GM23338 (cell line): Measurements from ENCODE around the gene CCDC57. TPM values are rescaled to one million over a fixed set of nuclear protein-coding genes. Genes with fewer than 3 reads are reported as not detected.

Source experiments
- ATAC-seq: fragments of 200-7000 bp; cut with Tn5 transposase; 3 replicates; pipeline ENCODE4 v1.9.1; 2020
- DNase-seq: peaks from one replicate; pipeline ENCODE4 v3.0.0-alpha.2; 2015; ENCODE audit warnings: low spot score
- H2AFZ ChIP-seq: fragments of 200-600 bp; sonication (generic); 2 replicates; pipeline ENCODE4 v1.8.0; 2016; ENCODE audit warnings: antibody characterized with exemption, mild to moderate bottlenecking, moderate library complexity
- H3F3A ChIP-seq: fragments of 200-600 bp; sonication (generic); replicated peaks from 2 replicates; pipeline ENCODE4 v1.8.0; 2017; ENCODE audit warnings: antibody characterized with exemption, mixed run types, low read depth
- H3K27ac ChIP-seq: fragments of 200-600 bp; sonication (generic); 2 replicates; pipeline ENCODE4 v1.6.1; 2016; ENCODE audit warnings: low read depth
- H3K27me3 ChIP-seq: fragments of 200-600 bp; sonication (generic); 2 replicates; pipeline ENCODE4 v1.8.0; 2016; ENCODE audit warnings: mild to moderate bottlenecking, mixed run types, moderate library complexity; ENCODE audit not compliant: insufficient read depth
- H3K36me3 ChIP-seq: fragments of 200-600 bp; sonication (generic); 2 replicates; pipeline ENCODE4 v1.8.0; 2016; ENCODE audit warnings: mild to moderate bottlenecking; ENCODE audit not compliant: insufficient read depth
- H3K4me1 ChIP-seq: fragments of 200-600 bp; sonication (generic); 2 replicates; pipeline ENCODE4 v1.8.0; 2016; ENCODE audit warnings: mild to moderate bottlenecking, moderate library complexity; ENCODE audit not compliant: insufficient read depth
- H3K4me2 ChIP-seq: fragments of 200-600 bp; sonication (generic); 2 replicates; pipeline ENCODE4 v1.7.1; 2017; ENCODE audit warnings: mixed run types
- H3K4me3 ChIP-seq: fragments of 200-600 bp; sonication (generic); 2 replicates; pipeline ENCODE4 v1.6.1; 2016; ENCODE audit warnings: mixed run types
- H3K79me2 ChIP-seq: fragments of 200-600 bp; sonication (generic); replicated peaks from 2 replicates; pipeline ENCODE4 v1.8.0; 2017; ENCODE audit warnings: mild to moderate bottlenecking; ENCODE audit not compliant: insufficient read depth
- H3K9me2 ChIP-seq: fragments of 200-600 bp; sonication (generic); 2 replicates; pipeline ENCODE4 v1.8.0; 2017; ENCODE audit not compliant: insufficient read depth
- H4K20me1 ChIP-seq: fragments of 200-600 bp; sonication (generic); replicated peaks from 2 replicates; pipeline ENCODE4 v1.8.0; 2017; ENCODE audit warnings: mild to moderate bottlenecking; ENCODE audit not compliant: insufficient read depth
- H3K27ac Mint-ChIP-seq: 2 replicates; pipeline ENCODE4 v1.8.0; 2020; ENCODE audit warnings: inconsistent platforms, mild to moderate bottlenecking, moderate library complexity, mixed read lengths
- H3K27me3 Mint-ChIP-seq: 3 replicates; pipeline ENCODE4 v1.8.0; 2022; ENCODE audit warnings: low read depth, mild to moderate bottlenecking, moderate library complexity, mixed read lengths, inconsistent platforms; ENCODE audit not compliant: insufficient read depth, poor library complexity
- H3K36me3 Mint-ChIP-seq: 3 replicates; pipeline ENCODE4 v1.8.0; 2021; ENCODE audit warnings: low read depth, mild to moderate bottlenecking, inconsistent platforms, moderate library complexity, mixed read lengths
- H3K4me1 Mint-ChIP-seq: 3 replicates; pipeline ENCODE4 v1.8.0; 2020; ENCODE audit warnings: mild to moderate bottlenecking, inconsistent platforms, mixed read lengths
- H3K4me3 Mint-ChIP-seq: 3 replicates; pipeline ENCODE4 v1.8.0; 2021; ENCODE audit warnings: moderate library complexity, mild to moderate bottlenecking, inconsistent platforms, mixed read lengths
- H3K9me3 Mint-ChIP-seq: 3 replicates; pipeline ENCODE4 v1.8.0; 2020; ENCODE audit warnings: moderate library complexity, mild to moderate bottlenecking, inconsistent platforms, mixed read lengths
- CREB1 ChIP-seq: fragments of 250-450 bp; sonication (Bioruptor Pico); IDR thresholded peaks from 2 replicates; pipeline ENCODE4 v1.5.0; 2020; ENCODE audit warnings: low read depth, mild to moderate bottlenecking, moderate library complexity
- CTCF ChIP-seq, 2 experiments: fragments of 200-600 bp in 1 of 2; sonication (generic) in 1 of 2; conservative IDR thresholded peaks; 2 replicates each; pipeline versions ENCODE4 v1.5.1 to v1.6.1; 2016 to 2017; ENCODE audit warnings: antibody characterized with exemption in 2 of 2, low read depth in 2 of 2, mild to moderate bottlenecking in 2 of 2, moderate library complexity in 1 of 2
- EZH2 ChIP-seq: fragments of 200-600 bp; sonication (generic); IDR thresholded peaks from one replicate; pipeline ENCODE4 v1.8.0; 2017; ENCODE audit warnings: antibody characterized with exemption, mild to moderate bottlenecking, low read depth; ENCODE audit not compliant: unreplicated experiment
- EZH2phosphoT487 ChIP-seq: fragments of 200-600 bp; sonication (generic); IDR thresholded peaks from one replicate; pipeline ENCODE4 v1.8.1; 2018; ENCODE audit warnings: antibody characterized with exemption; ENCODE audit not compliant: unreplicated experiment
- JUNB ChIP-seq: IDR thresholded peaks from one replicate; pipeline ENCODE4 v1.6.1; 2016; ENCODE audit warnings: antibody characterized with exemption; ENCODE audit not compliant: unreplicated experiment
- NANOG ChIP-seq: IDR thresholded peaks from 2 replicates; pipeline ENCODE4 v1.6.1; 2016; ENCODE audit warnings: antibody characterized with exemption, borderline replicate concordance
- POLR2AphosphoS5 ChIP-seq: IDR thresholded peaks from 2 replicates; pipeline ENCODE4 v1.6.1; 2016; ENCODE audit warnings: antibody characterized with exemption, low read depth
- ZNF114 ChIP-seq: fragments of 250-450 bp; sonication (Bioruptor Pico); IDR thresholded peaks from 2 replicates; pipeline ENCODE4 v1.5.0; 2020; ENCODE audit warnings: mild to moderate bottlenecking, moderate library complexity
- ZNF331 ChIP-seq: fragments of 250-450 bp; sonication (Bioruptor Pico); IDR thresholded peaks from 2 replicates; pipeline ENCODE4 v1.5.0; 2020; ENCODE audit warnings: low read depth, mild to moderate bottlenecking, moderate library complexity
- ZNF462 ChIP-seq: fragments of 250-450 bp; sonication (Bioruptor Pico); IDR thresholded peaks from 2 replicates; pipeline ENCODE4 v1.5.0; 2020; ENCODE audit warnings: mild to moderate bottlenecking, moderate library complexity
- polyA plus RNA-seq: library from polyadenylated mRNA; unstranded; fragments of >200 nt; fragmentation: Nextera tagmentation; extraction: Ambion mirVana; gene quantifications from 2 replicates; pipeline ENCODE4 v1.2.1, GENCODE V29; 2016
- total RNA-seq: library from RNA; depleted of rRNA; stranded (reverse); fragments of >200 nt; shearing (Covaris generic); gene quantifications from 2 replicates; pipeline ENCODE4 v1.2.3, GENCODE V29; 2014

CCDC57 gene
- total and polyA plus RNA-seq, 2 experiments from 2014 or later: 7.0 to 16.3 TPM

- H3K9me3 Mint-ChIP-seq: no peaks in the 10 kb centered on the region
- DNase-seq (no peak), ATAC-seq (no peak)
- Histone ChIP-seq H3K27ac (no peak overlapping the region), H2AFZ (no peak overlapping the region), H3F3A (0 out of 2 replicates have a peak, but pooled peaks cover 25% of the 10 kb centered on the region), H3K4me3 (no peak overlapping the region), H4K20me1 (peaks cover 43% of the 10 kb centered on the region), H3K4me1 (peaks cover 9% of the 10 kb centered on the region; the same call in 1 of the 2 replicates), H3K36me3 (peaks cover 18% of the 10 kb centered on the region; the same call in 1 of the 2 replicates), H3K27me3 (no peaks in the 10 kb centered on the region), H3K9me2 (no peaks in the 10 kb centered on the region), H3K4me2 (no peak overlapping the region), H3K79me2 (peaks cover 33% of the 10 kb centered on the region)
- H3K27ac Mint-ChIP-seq: no peak overlapping the region
- H3K4me3 Mint-ChIP-seq: no peak overlapping the region
- no peak for TF ChIP-seq ZNF331
- TF ChIP-seq CTCF (conservative IDR thresholded peaks at IDR 0.05; ENCODE audit: low read depth in 2 of 2): no peak
- TF ChIP-seq CREB1 (CRISPR knock-in tag): no peak
- no peak for TF ChIP-seq EZH2phosphoT487
- TF ChIP-seq NANOG: no peak
- no peak for TF ChIP-seq EZH2
- no peak for TF ChIP-seq JUNB
- TF ChIP-seq ZNF114: no peak
- TF ChIP-seq ZNF462 (CRISPR knock-in tag): no peak
- no peak for TF ChIP-seq POLR2AphosphoS5
- H3K4me1 Mint-ChIP-seq: peaks cover 3% of the 10 kb centered on the region
- peaks cover 6% of the 10 kb centered on the region for H3K27me3 Mint-ChIP-seq
- H3K36me3 Mint-ChIP-seq: peaks cover 62% of the 10 kb centered on the region; the same call in 2 of the 3 replicates
These were observed 120.5 kb downstream of the CCDC57 start for GRCh38 chr17:82092094-82092586.
